Heart right ventricle (tissue), 16 donors: ENCODE results near the gene FOXM1. TPM values are rescaled to one million over a fixed set of nuclear protein-coding genes. Genes with fewer than 3 reads are reported as not detected.

Experiments used
- ATAC-seq, 8 donors: fragments of 200-7000 bp; cut with Tn5 transposase; one replicate each; pipeline ENCODE4 v1.9.1; 2020; ENCODE audit warnings: mild to moderate bottlenecking in 8 of 8, moderate library complexity in 8 of 8, moderate number of reproducible peaks in 1 of 8
- DNase-seq, 2 donors: peaks; one replicate each; pipeline ENCODE4 v3.0.0-alpha.2; 2020
- H3K27ac ChIP-seq, 10 donors: fragments of 200-600 bp; sonication (generic) in 2 of 10; one replicate each; pipeline versions ENCODE4 v1.5.0 to v1.8.0; 2020 to 2022; ENCODE audit warnings: mild to moderate bottlenecking in 3 of 10
- H3K27me3 ChIP-seq, 7 donors: fragments of 200-600 bp; one replicate each; pipeline ENCODE4 v1.8.0; 2021 to 2022; ENCODE audit warnings: mild to moderate bottlenecking in 2 of 7
- H3K36me3 ChIP-seq, 9 donors: fragments of 200-600 bp; sonication (generic) in 1 of 9; one replicate each; pipeline versions ENCODE4 v1.5.0 to v1.8.0; 2020 to 2022; ENCODE audit warnings: mild to moderate bottlenecking in 2 of 9
- H3K4me1 ChIP-seq, 9 donors: fragments of 200-600 bp; sonication (generic) in 1 of 9; one replicate each; pipeline versions ENCODE4 v1.5.0 to v1.8.0; 2020 to 2022; ENCODE audit warnings: mild to moderate bottlenecking in 4 of 9
- H3K4me3 ChIP-seq, 10 donors: fragments of 200-600 bp; sonication (generic) in 2 of 10; one replicate each; pipeline versions ENCODE4 v1.5.0 to v1.8.0; 2020 to 2022; ENCODE audit warnings: mild to moderate bottlenecking in 7 of 10, moderate library complexity in 2 of 10
- H3K9me3 ChIP-seq, 11 donors: fragments of 200-600 bp in 10 of 11; sonication (generic) in 2 of 11; one replicate each; pipeline versions ENCODE4 v1.5.0 to v1.8.0; 2013 to 2022; ENCODE audit warnings: mild to moderate bottlenecking in 2 of 11, control low read depth in 1 of 11, moderate library complexity in 1 of 11
- CTCF ChIP-seq, 9 donors: fragments of 200-600 bp; sonication (generic) in 2 of 9; IDR thresholded peaks; one replicate each; pipeline versions ENCODE4 v1.5.0 to v1.8.0; 2021 to 2022; ENCODE audit warnings: antibody characterized with exemption in 9 of 9, mild to moderate bottlenecking in 5 of 9, moderate library complexity in 1 of 9
- WGBS, 2 donors: extraction: QIAGEN DNeasy Blood & Tissue Kit; methylation state at CpG; one replicate each; pipeline ENCODE4 v1.1.7; 2013; ENCODE audit warnings: inconsistent platforms in 1 of 2; 5-methylcytosine and 5-hydroxymethylcytosine counted together
- intact Hi-C, 10 donors: fragments of 100-400 bp; cut with DNase I; formaldehyde crosslinking; loops; one replicate each; pipeline versions ENCODE4 v1.11.1 to v1.14.2; 2022
- polyA plus RNA-seq, 2 donors: library from polyadenylated mRNA; stranded (reverse); fragments of 200-250 nt; gene quantifications; one replicate each; pipeline ENCODE4 v1.2.3, GENCODE V29; 2013
- total RNA-seq, 10 donors: library from RNA; stranded (reverse); fragmentation: NEBNext Ultra II Directional in 3 of 10; extraction: Animal tissue kit (Norgen Biotek cat#: 25700) in 3 of 10; gene quantifications; one replicate each; pipeline versions ENCODE4 v1.2.1 to v1.2.4, GENCODE V29; 2021 to 2023
- donor health status: Arrhythmogenic right ventricular cardiomyopathy.
- donor health status: ischemic (EF 13 %, LVEDD 7.1; RV severe dilation, severe dysfunction).
- donor health status: healthy with polysubstance abuse.
- donor health status: DM: no; HTN: yes; CAD: no.
- donor health status: DM: no; HTN: no; CAD: no.
- donor health status: ischemic (EF 25% LVEDD 6.9; RV normal size, moderate dysfunction).
- donor health status: ischemic (EF 25% LVEDD 5.7; RV mildly dilated, moderate dysfunction).
- donor health status: healthy.
- donor health status: DM: yes; HTN: yes; CAD: no.
- donor health status: Ischemic cardiomyopathy.
- donor health status: ischemic (EF 35%, LVEDD 5.7; RV mildly dilated, moderate dysfunction).
- donor health status: nonischemic (EF 11% LVEDD 7.7; RV severe dilation, severe dysfunction).
- donor health status: DM: yes; HTN: yes; CAD: no.
- donor health status: PGD.
- donor health status: ischemic (EF 29% LVEDD 5.4; RV normal size, mild dysfunction).
- donor health status: nonischemic (EF 23%, LVEDD 6.1; RV moderate dilation, normal function).

FOXM1 gene
- total and polyA plus RNA-seq, 12 donors, result 0.14 to 10.9 (median 0.59) TPM; not detected in 1

- TF ChIP-seq CTCF (IDR thresholded peaks at IDR 0.05), result no peak
- Histone ChIP-seq H3K4me3 (no peak overlapping the region), H3K9me3 (no peaks in the 10 kb centered on the region), H3K27me3 (no peaks in the 10 kb centered on the region), H3K36me3 (peaks cover 0 to 6% (median 0%) of the 10 kb centered on the region in 9 donors), H3K27ac (no peak overlapping the region), H3K4me1 (peaks cover 0 to 23% (median 13%) of the 10 kb centered on the region in 9 donors)
- DNase-seq (no peak), ATAC-seq (no peak)
- intact Hi-C loops, result no loop called here
- 81 to 87% methylated on average over 2 of the region's 2 CpGs for WGBS, 2 donors
These were observed 18.5 kb upstream of the FOXM1 start for GRCh38 chr12:2895511-2895910.

- intact Hi-C loops, result no loop called here
- TF ChIP-seq CTCF (IDR thresholded peaks at IDR 0.05), result no peak
- Histone ChIP-seq H3K36me3 (peaks cover 0 to 6% (median 0%) of the 10 kb centered on the region in 9 donors), H3K27ac (no peak overlapping the region), H3K27me3 (no peaks in the 10 kb centered on the region), H3K9me3 (no peaks in the 10 kb centered on the region), H3K4me3 (no peak overlapping the region), H3K4me1 (peaks cover 0 to 27% (median 17%) of the 10 kb centered on the region in 9 donors)
- DNase-seq (no peak), ATAC-seq (no peak)
- 65 to 73% methylated on average over 2 of the region's 2 CpGs for WGBS, 2 donors
These were observed 18.1 kb upstream of the FOXM1 start for GRCh38 chr12:2895051-2895451.

GRCh38 chr12:2893007-2893406, 16.0 kb upstream of the FOXM1 start:
- no peak for DNase-seq
- H3K27ac ChIP-seq, result no peak overlapping the region
- H3K4me3 ChIP-seq, result no peak overlapping the region
- WGBS, 2 donors, result 90% methylated on average over 8 of the region's 8 CpGs
- intact Hi-C loops, result loop anchor here in 1 of 10 donors (5.0 kb wide), 1 partner anchor 49 kb away; no protein-coding TSS in a partner anchor
- no peak for ATAC-seq
- TF ChIP-seq CTCF (IDR thresholded peaks at IDR 0.05), result no peak
- peaks cover 0 to 12% (median 0%) of the 10 kb centered on the region in 9 donors for H3K36me3 ChIP-seq
- H3K27me3 ChIP-seq, result no peaks in the 10 kb centered on the region
- peaks cover 0 to 30% (median 19%) of the 10 kb centered on the region in 9 donors for H3K4me1 ChIP-seq
- no peaks in the 10 kb centered on the region for H3K9me3 ChIP-seq

- DNase-seq, result no peak
- H3K27me3 ChIP-seq, result no peaks in the 10 kb centered on the region
- no peak overlapping the region for H3K27ac ChIP-seq
- H3K4me3 ChIP-seq, result peak overlapping the region in 3 of 10 donors; percentile 84 to 99 (median 98)
- ATAC-seq, result no peak
- peaks cover 0 to 30% (median 19%) of the 10 kb centered on the region in 9 donors for H3K4me1 ChIP-seq
- intact Hi-C loops, result loop anchor here in 1 of 10 donors (5.0 kb wide), 1 partner anchor 50 kb away; no protein-coding TSS in a partner anchor
- H3K9me3 ChIP-seq, result no peaks in the 10 kb centered on the region
- TF ChIP-seq CTCF (IDR thresholded peaks at IDR 0.05), result no peak
- 85 to 87% methylated on average over 12 of the region's 12 CpGs for WGBS, 2 donors
- peaks cover 0 to 16% (median 0%) of the 10 kb centered on the region in 9 donors for H3K36me3 ChIP-seq
These were observed 15.3 kb upstream of the FOXM1 start for GRCh38 chr12:2892246-2892645.
